PC-9 (cell line): ENCODE results near the gene THPO.

Experiments used
- CTCF ChIP-seq: fragments of 200-600 bp; sonication (generic); conservative IDR thresholded peaks from 2 replicates; pipeline ENCODE4 v1.6.1; 2017; ENCODE audit warnings: mixed run types, antibody characterized with exemption, mild to moderate bottlenecking, moderate library complexity
- EZH2 ChIP-seq: fragments of 200-600 bp; sonication (generic); IDR thresholded peaks from 2 replicates; pipeline ENCODE4 v1.8.0; 2017; ENCODE audit warnings: antibody characterized with exemption, low read depth

GRCh38 chr3:184380627-184381260 is 2.7 kb upstream of the THPO start:
- TF ChIP-seq EZH2 (peak; percentile 91; the same call in 1 of the 2 replicates), CTCF (no peak)
